ENCODE measurements around the gene PDE6H.

- TF ChIP-seq CTCF (IDR thresholded peaks at IDR 0.05; ENCODE audit: low read depth, low read length, missing input control) (no peak), GABPA (IDR thresholded peaks at IDR 0.05 in 1 of 2, conservative IDR thresholded peaks at IDR 0.05 in 1 of 2) (no peak), TAF1 (conservative IDR thresholded peaks at IDR 0.05) (no peak), RAD21 (IDR thresholded peaks at IDR 0.05) (no peak), MAX (IDR thresholded peaks at IDR 0.05) (no peak), SP1 (IDR thresholded peaks at IDR 0.05) (no peak), REST (IDR thresholded peaks at IDR 0.05) (no peak)
Measured at GRCh38 chr12:14953752-14954151, 19.1 kb upstream of the PDE6H start.

Measured in liver (tissue), 3 donors.